A549 (cell line): ENCODE results near the gene SNAPIN. TPM values are rescaled to one million over a fixed set of nuclear protein-coding genes. Genes with fewer than 3 reads are reported as not detected.

Source experiments
- ATAC-seq, 2 experiments: fragments of 200-7000 bp in 1 of 2; fragments of >200 bp in 1 of 2; cut with Nextera tagmentation in 1 of 2; cut with Tn5 transposase in 1 of 2; 3 replicates each; pipeline versions ENCODE4 v1.8.0 to v1.9.1; 2018 to 2020; ENCODE audit warnings: mild to moderate bottlenecking in 1 of 2, moderate library complexity in 1 of 2
- CTCF ChIA-PET: fragments of 300-600 bp; sonication (Branson Sonifier 250); formaldehyde crosslinking; extraction: SDS; loops from one replicate; lab custom pipeline; 2021; ENCODE audit warnings: antibody characterized with exemption, inconsistent platforms; lab: Yijun Ruan, JAX
- POLR2A ChIA-PET: fragments of 350-600 bp; formaldehyde crosslinking; extraction: SDS; loops from one replicate; lab custom pipeline; 2021; ENCODE audit warnings: antibody characterized with exemption, inconsistent platforms; lab: Yijun Ruan, JAX
- DNase-seq, 2 experiments: peaks; one replicate each; pipeline versions ENCODE4 v3.0.0 to v3.0.0-alpha.2; 2011 to 2016; ENCODE audit warnings: low read depth in 1 of 2, low spot score in 1 of 2
- FAIRE-seq: peaks from 2 replicates; lab custom pipeline; 2011; peaks lifted over from hg19 to GRCh38; lab: Jason Lieb, UNC
- H3K27ac ChIP-seq, 2 experiments: fragments of >200 bp; sonication (Bioruptor Twin); formaldehyde crosslinking; 3 replicates each; pipeline ENCODE4 v1.5.1; 2016 to 2017
- H3K4me1 ChIP-seq: fragments of >200 bp; sonication (Bioruptor Twin); formaldehyde crosslinking; 3 replicates; pipeline ENCODE4 v1.6.1; 2016
- H3K4me2 ChIP-seq: fragments of >200 bp; sonication (Bioruptor Twin); formaldehyde crosslinking; 3 replicates; pipeline ENCODE4 v1.6.1; 2016
- H3K4me3 ChIP-seq: fragments of >200 bp; sonication (Bioruptor Twin); formaldehyde crosslinking; 3 replicates; pipeline ENCODE4 v1.5.1; 2016
- H3K9me3 ChIP-seq: fragments of >200 bp; sonication (Bioruptor Twin); formaldehyde crosslinking; 3 replicates; pipeline ENCODE4 v1.6.1; 2016
- ATOH8 ChIP-seq: fragments of 250-450 bp; sonication (Bioruptor Pico); IDR thresholded peaks from 2 replicates; pipeline ENCODE4 v1.5.0; 2020; ENCODE audit warnings: low read depth, mild to moderate bottlenecking, moderate library complexity
- CBX2 ChIP-seq: fragments of 200-600 bp; sonication (generic); IDR thresholded peaks from 2 replicates; pipeline ENCODE4 v1.6.1; 2016; ENCODE audit warnings: low read depth, mild to moderate bottlenecking, borderline replicate concordance
- CBX8 ChIP-seq: fragments of 200-600 bp; sonication (generic); IDR thresholded peaks from 2 replicates; pipeline ENCODE4 v1.6.1; 2016
- CHD2 ChIP-seq: fragments of 150-350 bp; IDR thresholded peaks from 2 replicates; pipeline ENCODE4 v1.6.1; 2014; ENCODE audit warnings: low read length; ENCODE audit not compliant: partially characterized antibody
- CHD4 ChIP-seq: fragments of 200-600 bp; sonication (generic); IDR thresholded peaks from 2 replicates; pipeline ENCODE4 v1.6.1; 2016; ENCODE audit warnings: antibody characterized with exemption, mild to moderate bottlenecking, borderline replicate concordance
- EHF ChIP-seq: fragments of 250-450 bp; sonication (Bioruptor Pico); IDR thresholded peaks from 2 replicates; pipeline ENCODE4 v1.5.0; 2020; ENCODE audit warnings: mild to moderate bottlenecking
- EHMT2 ChIP-seq: fragments of 200-600 bp; sonication (generic); IDR thresholded peaks from 2 replicates; pipeline ENCODE4 v1.6.1; 2016; ENCODE audit warnings: antibody characterized with exemption, low read depth, mild to moderate bottlenecking, moderate library complexity
- FOSB ChIP-seq: fragments of 250-450 bp; sonication (Bioruptor Pico); IDR thresholded peaks from 2 replicates; pipeline ENCODE4 v1.5.0; 2020; ENCODE audit warnings: mild to moderate bottlenecking, moderate library complexity
- GATA3 ChIP-seq: IDR thresholded peaks from 2 replicates; pipeline ENCODE4 v1.6.1; 2012; ENCODE audit warnings: borderline replicate concordance
- HES2 ChIP-seq: fragments of >200 bp; sonication (Bioruptor Twin); formaldehyde crosslinking; IDR thresholded peaks from 2 replicates; pipeline ENCODE4 v1.6.1; 2016
- HEYL ChIP-seq: fragments of 250-450 bp; sonication (Bioruptor Pico); IDR thresholded peaks from 2 replicates; pipeline ENCODE4 v1.8.0; 2021; ENCODE audit warnings: mild to moderate bottlenecking, moderate library complexity
- HOXB13 ChIP-seq: fragments of 250-450 bp; sonication (Bioruptor Pico); IDR thresholded peaks from 2 replicates; pipeline ENCODE4 v1.5.0; 2020; ENCODE audit warnings: low read depth, mild to moderate bottlenecking, moderate library complexity
- HOXB5 ChIP-seq: fragments of 250-450 bp; sonication (Bioruptor Pico); IDR thresholded peaks from 2 replicates; pipeline ENCODE4 v1.5.0; 2020; ENCODE audit warnings: mild to moderate bottlenecking, moderate library complexity
- JUN ChIP-seq, 2 experiments: fragments of >200 bp; sonication (Bioruptor Twin); formaldehyde crosslinking; IDR thresholded peaks; 2 replicates in 1 of 2; 3 replicates in 1 of 2; pipeline ENCODE4 v1.6.1; 2016 to 2017
- KDM5A ChIP-seq: fragments of 200-600 bp; sonication (generic); IDR thresholded peaks from 2 replicates; pipeline ENCODE4 v1.6.1; 2016; ENCODE audit warnings: antibody characterized with exemption, mild to moderate bottlenecking
- MAFK ChIP-seq: fragments of 450-650 bp; IDR thresholded peaks from 2 replicates; pipeline ENCODE4 v1.6.1; 2014; ENCODE audit not compliant: partially characterized antibody
- MAX ChIP-seq: IDR thresholded peaks from 2 replicates; pipeline ENCODE4 v1.6.1; 2012
- MYC ChIP-seq: IDR thresholded peaks from 2 replicates; pipeline ENCODE4 v1.6.1; 2012; ENCODE audit warnings: mild to moderate bottlenecking, inconsistent platforms, low read length, improper control_type of control experiment, borderline replicate concordance
- NPAS2 ChIP-seq: fragments of 250-450 bp; sonication (Bioruptor Pico); IDR thresholded peaks from 2 replicates; pipeline ENCODE4 v1.8.0; 2022; ENCODE audit warnings: mild to moderate bottlenecking, moderate library complexity, borderline replicate concordance
- NR3C1 ChIP-seq: fragments of >200 bp; sonication (Bioruptor Twin); formaldehyde crosslinking; IDR thresholded peaks from 3 replicates; pipeline ENCODE4 v1.6.1; 2017
- PBX3 ChIP-seq: IDR thresholded peaks from 2 replicates; pipeline ENCODE4 v1.6.1; 2012
- PHF8 ChIP-seq: fragments of 200-600 bp; sonication (generic); IDR thresholded peaks from 2 replicates; pipeline ENCODE4 v1.6.1; 2016; ENCODE audit warnings: low read depth, mild to moderate bottlenecking, antibody characterized with exemption, moderate library complexity, borderline replicate concordance
- POLR2A ChIP-seq: IDR thresholded peaks from 2 replicates; pipeline ENCODE4 v1.6.1; 2012; ENCODE audit warnings: mild to moderate bottlenecking, low read length
- POLR2AphosphoS2 ChIP-seq: conservative IDR thresholded peaks from 2 replicates; pipeline ENCODE4 v1.6.1; 2012; ENCODE audit warnings: low read length, improper control_type of control experiment, inconsistent platforms
- RARB ChIP-seq: fragments of 250-450 bp; sonication (Bioruptor Pico); IDR thresholded peaks from 2 replicates; pipeline ENCODE4 v1.8.0; 2021; ENCODE audit warnings: mild to moderate bottlenecking, moderate library complexity
- RCOR1 ChIP-seq: fragments of 150-350 bp; IDR thresholded peaks from 2 replicates; pipeline ENCODE4 v1.6.1; 2014; ENCODE audit warnings: antibody characterized with exemption, low read length, low read depth
- RNF2 ChIP-seq: fragments of 200-600 bp; sonication (generic); IDR thresholded peaks from 2 replicates; pipeline ENCODE4 v1.6.1; 2016; ENCODE audit warnings: low read depth, mild to moderate bottlenecking, antibody characterized with exemption, moderate library complexity, borderline replicate concordance
- SMC3 ChIP-seq: fragments of >200 bp; sonication (Bioruptor Twin); formaldehyde crosslinking; IDR thresholded peaks from 3 replicates; pipeline ENCODE4 v1.6.1; 2018; ENCODE audit warnings: inconsistent platforms
- SREBF2 ChIP-seq: fragments of 450-650 bp; IDR thresholded peaks from 2 replicates; pipeline ENCODE4 v1.6.1; 2014; ENCODE audit warnings: mild to moderate bottlenecking, moderate library complexity
- TP53 ChIP-seq: fragments of 250-450 bp; sonication (Bioruptor Pico); IDR thresholded peaks from 2 replicates; pipeline ENCODE4 v1.5.0; 2021; ENCODE audit warnings: mild to moderate bottlenecking, moderate library complexity
- ZSCAN20 ChIP-seq: fragments of 250-450 bp; sonication (Bioruptor Pico); IDR thresholded peaks from 2 replicates; pipeline ENCODE4 v1.8.0; 2022; ENCODE audit warnings: mild to moderate bottlenecking, moderate library complexity
- WGBS: methylation state at CpG from one replicate; pipeline ENCODE4 v1.1.6; 2017; ENCODE audit errors: missing lambda C conversion rate; 5-methylcytosine and 5-hydroxymethylcytosine counted together
- polyA minus RNA-seq: library from RNA; depleted of rRNA, polyadenylated mRNA; stranded (reverse); fragments of >200 nt; gene quantifications from 2 replicates; pipeline ENCODE4 v1.2.3, GENCODE V29; 2011; rRNA and poly(A)+ RNA removed
- polyA plus RNA-seq, 4 experiments: library from polyadenylated mRNA; depleted of rRNA in 3 of 4; stranded (reverse); fragments of >200 nt; fragmentation: RNase III in 1 of 4; extraction: RNeasy Plus Mini Kit Qiagen cat#74134 plus additional on column Dnase treatment in 1 of 4; gene quantifications; 2 replicates in 3 of 4; 3 replicates in 1 of 4; pipeline ENCODE4 v1.2.3, GENCODE V29; 2011 to 2017
- TF ChIP-seq, protein P1 (sequence below): fragments of 250-450 bp; sonication (Bioruptor Pico); IDR thresholded peaks from 2 replicates; pipeline ENCODE4 v1.5.0; 2021; ENCODE audit warnings: mild to moderate bottlenecking, moderate library complexity, borderline replicate concordance
- TF ChIP-seq, protein P2 (sequence below): IDR thresholded peaks from 2 replicates; pipeline ENCODE4 v1.6.1; 2012; ENCODE audit warnings: low read depth, borderline replicate concordance
- TF ChIP-seq, protein P3 (sequence below): fragments of >200 bp; sonication (Bioruptor Twin); formaldehyde crosslinking; IDR thresholded peaks from 3 replicates; pipeline ENCODE4 v1.6.1; 2016

SNAPIN gene
- 70.1 and 71.4 TPM in 2 replicates for polyA plus RNA-seq (2011; rRNA removed)
- 48.9 and 54.9 TPM in 2 replicates for polyA plus RNA-seq (2012; cell fraction: cytosol; rRNA removed)
- polyA plus RNA-seq (2012; cell fraction: nucleus; rRNA removed): 20.5 and 29.9 TPM in 2 replicates
- 46.6 to 52.6 TPM (median 50.5 TPM) in 3 replicates for polyA plus RNA-seq (2017; fragmentation: RNase III; extraction: RNeasy Plus Mini Kit Qiagen cat#74134 plus additional on column Dnase treatment)
- 26.3 and 27.6 TPM in 2 replicates for polyA minus RNA-seq

- ChIA-PET CTCF (interaction anchor here (0.6 to 2.1 kb wide), 12 partner anchors 9 to 1549 kb away, joined by 3 to 14 read pairs (median 4); partner anchors contain the start of genes S100A13 and THBS3), POLR2A (interaction anchor here (0.6 to 1.6 kb wide), 7 partner anchors 11 to 332 kb away, joined by 3 to 6 read pairs (median 4); partner anchors contain the start of genes CHTOP, CREB3L4, INTS3 and S100A6)
- TF ChIP-seq MYC (0 out of 2 replicates have a peak, but pooled peaks have one; percentile 30), CBX2 (no peak), PHF8 (peak; percentile 89), POLR2A (peak; percentile 49), CHD4 (no peak), SREBF2 (no peak), RARB (CRISPR knock-in tag) (no peak), HEYL (no peak), MAX (peak; percentile 28; the same call in 1 of the 2 replicates), NPAS2 (CRISPR knock-in tag) (no peak), ZSCAN20 (CRISPR knock-in tag) (no peak), RNF2 (no peak), KDM5A (no peak), CBX8 (no peak), NR3C1 (no peak), CHD2 (no peak), HOXB5 (no peak), FOSB (no peak), ATOH8 (CRISPR knock-in tag) (0 out of 2 replicates have a peak, but pooled peaks have one; percentile 26), RCOR1 (no peak), HES2 (no peak), EHMT2 (no peak), SMC3 (no peak), GATA3 (no peak), HOXB13 (peak; percentile 8; the same call in 1 of the 2 replicates), JUN (IDR thresholded peaks at IDR 0.05) (peak; percentile 59 to 88; a peak in 4 of 5 replicates), POLR2AphosphoS2 (no peak), TP53 (no peak), PBX3 (no peak), EHF (no peak), MAFK (no peak)
- TF ChIP-seq, protein P1, sequence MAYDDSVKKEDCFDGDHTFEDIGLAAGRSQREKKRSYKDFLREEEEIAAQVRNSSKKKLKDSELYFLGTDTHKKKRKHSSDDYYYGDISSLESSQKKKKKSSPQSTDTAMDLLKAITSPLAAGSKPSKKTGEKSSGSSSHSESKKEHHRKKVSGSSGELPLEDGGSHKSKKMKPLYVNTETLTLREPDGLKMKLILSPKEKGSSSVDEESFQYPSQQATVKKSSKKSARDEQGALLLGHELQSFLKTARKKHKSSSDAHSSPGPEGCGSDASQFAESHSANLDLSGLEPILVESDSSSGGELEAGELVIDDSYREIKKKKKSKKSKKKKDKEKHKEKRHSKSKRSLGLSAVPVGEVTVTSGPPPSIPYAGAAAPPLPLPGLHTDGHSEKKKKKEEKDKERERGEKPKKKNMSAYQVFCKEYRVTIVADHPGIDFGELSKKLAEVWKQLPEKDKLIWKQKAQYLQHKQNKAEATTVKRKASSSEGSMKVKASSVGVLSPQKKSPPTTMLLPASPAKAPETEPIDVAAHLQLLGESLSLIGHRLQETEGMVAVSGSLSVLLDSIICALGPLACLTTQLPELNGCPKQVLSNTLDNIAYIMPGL (CRISPR knock-in tag): no peak
- TF ChIP-seq, protein P2, sequence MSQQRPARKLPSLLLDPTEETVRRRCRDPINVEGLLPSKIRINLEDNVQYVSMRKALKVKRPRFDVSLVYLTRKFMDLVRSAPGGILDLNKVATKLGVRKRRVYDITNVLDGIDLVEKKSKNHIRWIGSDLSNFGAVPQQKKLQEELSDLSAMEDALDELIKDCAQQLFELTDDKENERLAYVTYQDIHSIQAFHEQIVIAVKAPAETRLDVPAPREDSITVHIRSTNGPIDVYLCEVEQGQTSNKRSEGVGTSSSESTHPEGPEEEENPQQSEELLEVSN: peak; percentile 27; the same call in 1 of the 2 replicates
- TF ChIP-seq, protein P3, sequence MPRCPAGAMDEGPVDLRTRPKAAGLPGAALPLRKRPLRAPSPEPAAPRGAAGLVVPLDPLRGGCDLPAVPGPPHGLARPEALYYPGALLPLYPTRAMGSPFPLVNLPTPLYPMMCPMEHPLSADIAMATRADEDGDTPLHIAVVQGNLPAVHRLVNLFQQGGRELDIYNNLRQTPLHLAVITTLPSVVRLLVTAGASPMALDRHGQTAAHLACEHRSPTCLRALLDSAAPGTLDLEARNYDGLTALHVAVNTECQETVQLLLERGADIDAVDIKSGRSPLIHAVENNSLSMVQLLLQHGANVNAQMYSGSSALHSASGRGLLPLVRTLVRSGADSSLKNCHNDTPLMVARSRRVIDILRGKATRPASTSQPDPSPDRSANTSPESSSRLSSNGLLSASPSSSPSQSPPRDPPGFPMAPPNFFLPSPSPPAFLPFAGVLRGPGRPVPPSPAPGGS: peak; percentile 75; the same call in 1 of the 3 replicates
Observed at GRCh38 chr1:153658400-153659174, at the start of gene SNAPIN. TSS of gene SNAPIN (plus strand) at chr1:153658703. CDS start at chr1:153658744, 41 bp downstream.

More at GRCh38 chr1:153658400-153659174, at the start of gene SNAPIN:
- no peaks in the 10 kb centered on the region for H3K9me3 ChIP-seq
- DNase-seq: peak; percentile 88 to 91
- peak within 1 kb of the TSS; percentile 69 for H3K4me3 ChIP-seq
- H3K27ac ChIP-seq: peak within 1 kb of the TSS; percentile 86 to 94
- 3% methylated on average over 42 of the region's 53 CpGs for WGBS
- peak; percentile 96 to 99 for ATAC-seq
- H3K4me1 ChIP-seq: peaks cover 12% of the 10 kb centered on the region; the same call in 2 of the 3 replicates
- FAIRE-seq: no peak
- H3K4me2 ChIP-seq: peak within 1 kb of the TSS; percentile 89
